Measurements from ENCODE around the gene MOV10L1.
A peak's percentile ranks its signal among the peaks of the same experiment; 100 is the strongest.
"Not testable (repeated sequence)": the region's sequence is repeated elsewhere in the genome, so short reads cannot be mapped to it uniquely, and the experiment has no call there.

Gene MOV10L1

GRCh38 chr22:50138988-50139387 lies 49.2 kb downstream of the MOV10L1 start:
- no peak for DNase-seq

- no peak for DNase-seq
Measured at GRCh38 chr22:50139843-50140415, 50.1 kb downstream of the MOV10L1 start.

GRCh38 chr22:50140615-50141014 lies 50.8 kb downstream of the MOV10L1 start:
- DNase-seq: no peak

GRCh38 chr22:50141462-50141861 lies 51.7 kb downstream of the MOV10L1 start:
- DNase-seq: no peak

- no peak for DNase-seq
Measured at GRCh38 chr22:50141891-50142363, 52.1 kb downstream of the MOV10L1 start.

- DNase-seq: no peak
Measured at GRCh38 chr22:50143096-50143495, 53.3 kb downstream of the MOV10L1 start.

GRCh38 chr22:50144005-50144614 lies 54.3 kb downstream of the MOV10L1 start:
- no peak for DNase-seq

GRCh38 chr22:50145721-50146438 lies 56.1 kb downstream of the MOV10L1 start:
- DNase-seq: no peak

GRCh38 chr22:50146439-50147238 lies 56.8 kb downstream of the MOV10L1 start:
- DNase-seq: peak; percentile 61

GRCh38 chr22:50147258-50148165 lies 57.7 kb downstream of the MOV10L1 start:
- not testable (repeated sequence) for DNase-seq

- no peak for DNase-seq
Measured at GRCh38 chr22:50148166-50148500, 58.3 kb downstream of the MOV10L1 start.

- peak; percentile 47 for DNase-seq
Measured at GRCh38 chr22:50148991-50149721, 59.4 kb downstream of the MOV10L1 start.

- no peak for DNase-seq
Measured at GRCh38 chr22:50150161-50151129, 60.6 kb downstream of the MOV10L1 start.

GRCh38 chr22:50151571-50152537 lies 62.0 kb downstream of the MOV10L1 start:
- no peak for DNase-seq

GRCh38 chr22:50153056-50153755 lies 63.4 kb downstream of the MOV10L1 start:
- DNase-seq: no peak

GRCh38 chr22:50153756-50154140 lies 63.9 kb downstream of the MOV10L1 start:
- no peak for DNase-seq

GRCh38 chr22:50157709-50158375 lies 68.0 kb downstream of the MOV10L1 start:
- no peak for DNase-seq

GRCh38 chr22:50160947-50161346 lies 71.1 kb downstream of the MOV10L1 start:
- no peak for DNase-seq
